ENCODE measurements around the gene TRNAU1AP. TPM values are rescaled to one million over a fixed set of nuclear protein-coding genes. Genes with fewer than 3 reads are reported as not detected.

The TRNAU1AP gene
- total and polyA plus RNA-seq, 2 of the 13 experiments (the other 11 are each of a cell fraction or from before 2014, with no cell fraction given) = 29.0 to 42.9 TPM

DNA sequence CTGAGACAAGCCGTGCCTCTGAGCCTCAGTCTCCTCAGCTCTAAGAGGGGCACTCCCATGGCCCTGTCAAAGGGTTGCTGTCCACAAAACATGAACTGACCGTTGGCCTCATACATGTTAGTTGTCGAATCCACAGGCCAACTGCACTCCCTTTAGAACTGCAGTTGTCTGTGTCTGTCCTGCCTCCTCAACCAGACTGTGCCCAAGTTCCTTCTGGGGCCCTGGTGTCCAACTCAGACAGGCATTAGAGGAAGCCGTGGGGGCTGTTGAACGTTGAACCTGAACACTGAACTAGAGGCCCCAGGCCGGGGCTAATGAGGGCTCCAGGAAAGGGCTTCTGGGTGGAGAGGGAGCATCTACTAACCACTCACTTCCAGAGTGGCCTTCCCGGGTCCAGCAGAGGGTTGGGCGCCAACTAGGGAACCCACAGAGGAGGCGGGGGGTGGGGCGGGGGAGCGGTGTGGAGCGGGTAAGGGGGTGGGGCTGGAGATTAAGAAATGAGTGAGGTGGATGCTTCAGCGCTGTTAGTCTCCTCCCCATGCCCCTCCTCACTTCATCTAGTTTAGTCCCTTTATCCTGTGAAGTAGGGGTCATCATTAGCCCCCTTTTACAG is 38.9 kb downstream of the TRNAU1AP start, which contains the start of gene RAB42 (continued):
- TF ChIP-seq, protein P1, sequence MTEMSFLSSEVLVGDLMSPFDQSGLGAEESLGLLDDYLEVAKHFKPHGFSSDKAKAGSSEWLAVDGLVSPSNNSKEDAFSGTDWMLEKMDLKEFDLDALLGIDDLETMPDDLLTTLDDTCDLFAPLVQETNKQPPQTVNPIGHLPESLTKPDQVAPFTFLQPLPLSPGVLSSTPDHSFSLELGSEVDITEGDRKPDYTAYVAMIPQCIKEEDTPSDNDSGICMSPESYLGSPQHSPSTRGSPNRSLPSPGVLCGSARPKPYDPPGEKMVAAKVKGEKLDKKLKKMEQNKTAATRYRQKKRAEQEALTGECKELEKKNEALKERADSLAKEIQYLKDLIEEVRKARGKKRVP (CRISPR knock-in tag; IDR thresholded peaks at IDR 0.05) = no peak
- TF ChIP-seq MZF1 (CRISPR knock-in tag; IDR thresholded peaks at IDR 0.05; ENCODE audit: borderline replicate concordance) (no peak), ZKSCAN1 (IDR thresholded peaks at IDR 0.05; ENCODE audit: low read length) (no peak), FOXK2 (IDR thresholded peaks at IDR 0.05) (no peak), SIN3B (IDR thresholded peaks at IDR 0.05; ENCODE audit: low read length) (no peak), PRMT3 (CRISPR knock-in tag; IDR thresholded peaks at IDR 0.05; ENCODE audit: borderline replicate concordance, low read depth) (no peak), ZNF468 (CRISPR knock-in tag; IDR thresholded peaks at IDR 0.05) (no peak), ZNF615 (CRISPR knock-in tag; IDR thresholded peaks at IDR 0.05; ENCODE audit: borderline replicate concordance) (no peak), ZNF841 (CRISPR knock-in tag; IDR thresholded peaks at IDR 0.05; ENCODE audit: borderline replicate concordance) (no peak), SIX1 (CRISPR knock-in tag; IDR thresholded peaks at IDR 0.05; ENCODE audit: borderline replicate concordance) (no peak), RAD51 (IDR thresholded peaks at IDR 0.05; ENCODE audit: borderline replicate concordance) (no peak), RFX3 (CRISPR knock-in tag; IDR thresholded peaks at IDR 0.05) (no peak), ZFP41 (CRISPR knock-in tag; IDR thresholded peaks at IDR 0.05; ENCODE audit: borderline replicate concordance) (no peak), ELF4 (CRISPR knock-in tag; IDR thresholded peaks at IDR 0.05; ENCODE audit: borderline replicate concordance) (no peak), DPF2 (CRISPR knock-in tag; IDR thresholded peaks at IDR 0.05; ENCODE audit: borderline replicate concordance, low read depth) (no peak)
- TF ChIP-seq, protein P2, sequence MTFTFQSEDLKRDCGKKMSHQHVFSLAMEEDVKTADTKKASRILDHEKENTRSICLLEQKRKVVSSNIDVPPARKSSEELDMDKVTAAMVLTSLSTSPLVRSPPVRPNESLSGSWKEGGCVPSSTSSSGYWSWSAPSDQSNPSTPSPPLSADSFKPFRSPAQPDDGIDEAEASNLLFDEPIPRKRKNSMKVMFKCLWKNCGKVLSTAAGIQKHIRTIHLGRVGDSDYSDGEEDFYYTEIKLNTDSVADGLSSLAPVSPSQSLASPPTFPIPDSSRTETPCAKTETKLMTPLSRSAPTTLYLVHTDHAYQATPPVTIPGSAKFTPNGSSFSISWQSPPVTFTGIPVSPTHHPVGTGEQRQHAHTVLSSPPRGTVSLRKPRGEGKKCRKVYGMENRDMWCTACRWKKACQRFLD (CRISPR knock-in tag; IDR thresholded peaks at IDR 0.05; ENCODE audit: borderline replicate concordance) = no peak
- TF ChIP-seq, protein P3, sequence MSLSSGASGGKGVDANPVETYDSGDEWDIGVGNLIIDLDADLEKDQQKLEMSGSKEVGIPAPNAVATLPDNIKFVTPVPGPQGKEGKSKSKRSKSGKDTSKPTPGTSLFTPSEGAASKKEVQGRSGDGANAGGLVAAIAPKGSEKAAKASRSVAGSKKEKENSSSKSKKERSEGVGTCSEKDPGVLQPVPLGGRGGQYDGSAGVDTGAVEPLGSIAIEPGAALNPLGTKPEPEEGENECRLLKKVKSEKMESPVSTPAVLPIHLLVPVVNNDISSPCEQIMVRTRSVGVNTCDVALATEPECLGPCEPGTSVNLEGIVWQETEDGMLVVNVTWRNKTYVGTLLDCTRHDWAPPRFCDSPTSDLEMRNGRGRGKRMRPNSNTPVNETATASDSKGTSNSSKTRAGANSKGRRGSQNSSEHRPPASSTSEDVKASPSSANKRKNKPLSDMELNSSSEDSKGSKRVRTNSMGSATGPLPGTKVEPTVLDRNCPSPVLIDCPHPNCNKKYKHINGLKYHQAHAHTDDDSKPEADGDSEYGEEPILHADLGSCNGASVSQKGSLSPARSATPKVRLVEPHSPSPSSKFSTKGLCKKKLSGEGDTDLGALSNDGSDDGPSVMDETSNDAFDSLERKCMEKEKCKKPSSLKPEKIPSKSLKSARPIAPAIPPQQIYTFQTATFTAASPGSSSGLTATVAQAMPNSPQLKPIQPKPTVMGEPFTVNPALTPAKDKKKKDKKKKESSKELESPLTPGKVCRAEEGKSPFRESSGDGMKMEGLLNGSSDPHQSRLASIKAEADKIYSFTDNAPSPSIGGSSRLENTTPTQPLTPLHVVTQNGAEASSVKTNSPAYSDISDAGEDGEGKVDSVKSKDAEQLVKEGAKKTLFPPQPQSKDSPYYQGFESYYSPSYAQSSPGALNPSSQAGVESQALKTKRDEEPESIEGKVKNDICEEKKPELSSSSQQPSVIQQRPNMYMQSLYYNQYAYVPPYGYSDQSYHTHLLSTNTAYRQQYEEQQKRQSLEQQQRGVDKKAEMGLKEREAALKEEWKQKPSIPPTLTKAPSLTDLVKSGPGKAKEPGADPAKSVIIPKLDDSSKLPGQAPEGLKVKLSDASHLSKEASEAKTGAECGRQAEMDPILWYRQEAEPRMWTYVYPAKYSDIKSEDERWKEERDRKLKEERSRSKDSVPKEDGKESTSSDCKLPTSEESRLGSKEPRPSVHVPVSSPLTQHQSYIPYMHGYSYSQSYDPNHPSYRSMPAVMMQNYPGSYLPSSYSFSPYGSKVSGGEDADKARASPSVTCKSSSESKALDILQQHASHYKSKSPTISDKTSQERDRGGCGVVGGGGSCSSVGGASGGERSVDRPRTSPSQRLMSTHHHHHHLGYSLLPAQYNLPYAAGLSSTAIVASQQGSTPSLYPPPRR (CRISPR knock-in tag; IDR thresholded peaks at IDR 0.05; ENCODE audit: borderline replicate concordance) = peak; percentile 37
- TF ChIP-seq, protein P4, sequence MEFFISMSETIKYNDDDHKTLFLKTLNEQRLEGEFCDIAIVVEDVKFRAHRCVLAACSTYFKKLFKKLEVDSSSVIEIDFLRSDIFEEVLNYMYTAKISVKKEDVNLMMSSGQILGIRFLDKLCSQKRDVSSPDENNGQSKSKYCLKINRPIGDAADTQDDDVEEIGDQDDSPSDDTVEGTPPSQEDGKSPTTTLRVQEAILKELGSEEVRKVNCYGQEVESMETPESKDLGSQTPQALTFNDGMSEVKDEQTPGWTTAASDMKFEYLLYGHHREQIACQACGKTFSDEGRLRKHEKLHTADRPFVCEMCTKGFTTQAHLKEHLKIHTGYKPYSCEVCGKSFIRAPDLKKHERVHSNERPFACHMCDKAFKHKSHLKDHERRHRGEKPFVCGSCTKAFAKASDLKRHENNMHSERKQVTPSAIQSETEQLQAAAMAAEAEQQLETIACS (CRISPR knock-in tag; IDR thresholded peaks at IDR 0.05) = no peak
- TF ChIP-seq, protein P5, sequence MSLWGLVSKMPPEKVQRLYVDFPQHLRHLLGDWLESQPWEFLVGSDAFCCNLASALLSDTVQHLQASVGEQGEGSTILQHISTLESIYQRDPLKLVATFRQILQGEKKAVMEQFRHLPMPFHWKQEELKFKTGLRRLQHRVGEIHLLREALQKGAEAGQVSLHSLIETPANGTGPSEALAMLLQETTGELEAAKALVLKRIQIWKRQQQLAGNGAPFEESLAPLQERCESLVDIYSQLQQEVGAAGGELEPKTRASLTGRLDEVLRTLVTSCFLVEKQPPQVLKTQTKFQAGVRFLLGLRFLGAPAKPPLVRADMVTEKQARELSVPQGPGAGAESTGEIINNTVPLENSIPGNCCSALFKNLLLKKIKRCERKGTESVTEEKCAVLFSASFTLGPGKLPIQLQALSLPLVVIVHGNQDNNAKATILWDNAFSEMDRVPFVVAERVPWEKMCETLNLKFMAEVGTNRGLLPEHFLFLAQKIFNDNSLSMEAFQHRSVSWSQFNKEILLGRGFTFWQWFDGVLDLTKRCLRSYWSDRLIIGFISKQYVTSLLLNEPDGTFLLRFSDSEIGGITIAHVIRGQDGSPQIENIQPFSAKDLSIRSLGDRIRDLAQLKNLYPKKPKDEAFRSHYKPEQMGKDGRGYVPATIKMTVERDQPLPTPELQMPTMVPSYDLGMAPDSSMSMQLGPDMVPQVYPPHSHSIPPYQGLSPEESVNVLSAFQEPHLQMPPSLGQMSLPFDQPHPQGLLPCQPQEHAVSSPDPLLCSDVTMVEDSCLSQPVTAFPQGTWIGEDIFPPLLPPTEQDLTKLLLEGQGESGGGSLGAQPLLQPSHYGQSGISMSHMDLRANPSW (CRISPR knock-in tag; IDR thresholded peaks at IDR 0.05; ENCODE audit: borderline replicate concordance) = no peak
